ENCODE results near the gene VSTM2B. TPM values are rescaled to one million over a fixed set of nuclear protein-coding genes. Genes with fewer than 3 reads are reported as not detected.
"Not testable (repeated sequence)": the region's sequence is repeated elsewhere in the genome, so short reads cannot be mapped to it uniquely, and the experiment has no call there.

The VSTM2B gene
- total RNA-seq, result not detected

GRCh38 chr19:29525901-29526729 is at the start of gene VSTM2B:
Gene VSTM2B, plus strand, starts transcription at chr19:29525994. Its CDS starts 590 bp downstream, at chr19:29526584.
- ChIA-PET CTCF (no interaction called here), POLR2A (no interaction called here)

GRCh38 chr19:29476528-29476927 is 49.3 kb upstream of the VSTM2B start:
- ChIA-PET CTCF (no interaction called here), POLR2A (no interaction called here)

GRCh38 chr19:29477831-29478577 is 47.8 kb upstream of the VSTM2B start:
- POLR2A ChIA-PET, result no interaction called here
- CTCF ChIA-PET, result interaction anchor here (1.6 kb wide), 1 partner anchor 50 kb away, joined by 4 read pairs; no protein-coding TSS in a partner anchor

- POLR2A ChIA-PET, result no interaction called here
- CTCF ChIA-PET, result interaction anchor here (1.6 kb wide), 1 partner anchor 49 kb away, joined by 4 read pairs; no protein-coding TSS in a partner anchor
Measured at GRCh38 chr19:29478578-29479565, 46.9 kb upstream of the VSTM2B start.

GRCh38 chr19:29479941-29480340 is 45.9 kb upstream of the VSTM2B start:
- POLR2A ChIA-PET, result no interaction called here
- CTCF ChIA-PET, result no interaction called here

- POLR2A ChIA-PET, result no interaction called here
- CTCF ChIA-PET, result no interaction called here
Measured at GRCh38 chr19:29480507-29480906, 45.3 kb upstream of the VSTM2B start.

GRCh38 chr19:29482855-29483640 is 42.7 kb upstream of the VSTM2B start:
- CTCF ChIA-PET, result no interaction called here
- POLR2A ChIA-PET, result no interaction called here

GRCh38 chr19:29483641-29483920 is 42.2 kb upstream of the VSTM2B start:
- CTCF ChIA-PET, result no interaction called here
- POLR2A ChIA-PET, result no interaction called here

GRCh38 chr19:29483944-29484581 is 41.7 kb upstream of the VSTM2B start:
- CTCF ChIA-PET, result no interaction called here
- POLR2A ChIA-PET, result no interaction called here

- POLR2A ChIA-PET, result no interaction called here
- CTCF ChIA-PET, result no interaction called here
Measured at GRCh38 chr19:29484876-29485275, 40.9 kb upstream of the VSTM2B start.

- POLR2A ChIA-PET, result no interaction called here
- CTCF ChIA-PET, result no interaction called here
Measured at GRCh38 chr19:29485293-29485692, 40.5 kb upstream of the VSTM2B start.

GRCh38 chr19:29486961-29487360 is 38.8 kb upstream of the VSTM2B start:
- POLR2A ChIA-PET, CTCF ChIA-PET: not testable (repeated sequence)

- ChIA-PET CTCF (no interaction called here), POLR2A (no interaction called here)
Measured at GRCh38 chr19:29487432-29487831, 38.4 kb upstream of the VSTM2B start.

- CTCF ChIA-PET, result no interaction called here
- POLR2A ChIA-PET, result no interaction called here
Measured at GRCh38 chr19:29488316-29488715, 37.5 kb upstream of the VSTM2B start.

GRCh38 chr19:29489172-29489951 is 36.4 kb upstream of the VSTM2B start:
- CTCF ChIA-PET, result no interaction called here

GRCh38 chr19:29491491-29491890 is 34.3 kb upstream of the VSTM2B start:
- CTCF ChIA-PET, result no interaction called here
- POLR2A ChIA-PET, result no interaction called here

More at GRCh38 chr19:29489172-29489951, 36.4 kb upstream of the VSTM2B start:
- POLR2A ChIA-PET, result no interaction called here

- POLR2A ChIA-PET, result no interaction called here
- CTCF ChIA-PET, result no interaction called here
Measured at GRCh38 chr19:29491995-29492577, 33.7 kb upstream of the VSTM2B start.

GRCh38 chr19:29492769-29493168 is 33.0 kb upstream of the VSTM2B start:
- CTCF ChIA-PET, result no interaction called here
- POLR2A ChIA-PET, result no interaction called here
